CD4-positive, alpha-beta T cell treated with Interferon alpha-2 for 1 hour (primary cell): Measurements from ENCODE around the gene CMTM1.
A peak's percentile ranks its signal among the peaks of the same experiment; 100 is the strongest.

Experiments
- DNase-seq, 2 donors: peaks; one replicate each; pipeline ENCODE4 v3.0.0-alpha.2; 2020 to 2022

CMTM1 gene

GRCh38 chr16:66539623-66540469 lies 26.4 kb upstream of the CMTM1 start:
- no peak for DNase-seq

GRCh38 chr16:66541388-66542355 lies 24.6 kb upstream of the CMTM1 start:
- no peak for DNase-seq

- no peak for DNase-seq
Measured at GRCh38 chr16:66542396-66542795, 23.8 kb upstream of the CMTM1 start.

DNA sequence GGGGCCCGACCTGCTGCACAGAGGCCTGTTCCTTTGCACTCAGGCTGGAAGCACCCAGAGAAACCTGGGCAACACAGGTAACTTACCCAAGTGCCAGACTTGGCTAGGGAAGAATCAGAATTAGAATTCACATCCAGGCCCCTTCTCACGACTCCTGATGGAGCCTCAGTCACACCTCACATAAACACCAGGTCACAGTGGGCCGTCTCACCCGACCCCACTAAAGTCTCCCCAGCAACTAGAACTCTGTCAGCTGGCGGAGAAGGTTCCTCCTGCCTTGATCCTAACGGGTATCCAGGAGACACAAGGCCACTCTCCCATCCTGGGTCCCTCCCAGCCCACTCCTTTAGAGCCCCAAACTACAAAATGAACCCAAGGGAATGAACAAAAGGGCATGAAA lies 22.7 kb upstream of the CMTM1 start:
- DNase-seq = no peak

DNA sequence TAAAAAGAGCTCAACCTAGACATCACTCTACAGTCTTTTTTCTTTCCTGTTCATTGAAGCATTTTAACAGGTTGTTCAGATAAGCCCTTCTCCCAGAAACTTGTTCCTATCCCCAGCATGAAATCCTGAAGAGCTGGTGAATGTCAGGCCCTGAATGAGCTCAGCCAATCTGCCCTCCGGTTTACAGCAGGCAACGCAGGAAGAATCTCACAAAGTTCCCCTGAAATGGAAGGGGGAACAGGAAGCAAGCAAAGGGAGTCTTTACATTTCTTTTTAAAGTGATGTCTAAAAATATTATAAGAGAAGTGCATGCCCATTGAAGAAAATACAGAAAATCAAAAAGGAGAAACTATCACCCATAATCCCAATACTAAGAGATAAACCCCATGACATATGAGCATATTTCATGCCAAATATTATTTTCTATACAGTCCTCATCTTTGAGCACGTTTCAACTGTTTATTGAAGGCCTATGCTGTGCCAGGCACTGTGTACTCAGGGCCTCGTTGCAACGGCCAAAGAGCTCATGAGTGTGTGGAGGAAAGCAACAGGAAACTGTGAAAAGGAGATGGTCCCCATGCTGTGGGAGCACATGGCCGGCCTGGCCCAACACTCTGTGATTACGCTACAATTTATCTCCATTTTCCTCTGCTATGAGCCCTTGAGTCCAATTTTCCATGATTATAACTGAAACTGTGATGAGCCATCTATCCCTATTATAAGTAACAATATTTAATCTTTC lies 22.1 kb upstream of the CMTM1 start:
- DNase-seq = no peak

DNA sequence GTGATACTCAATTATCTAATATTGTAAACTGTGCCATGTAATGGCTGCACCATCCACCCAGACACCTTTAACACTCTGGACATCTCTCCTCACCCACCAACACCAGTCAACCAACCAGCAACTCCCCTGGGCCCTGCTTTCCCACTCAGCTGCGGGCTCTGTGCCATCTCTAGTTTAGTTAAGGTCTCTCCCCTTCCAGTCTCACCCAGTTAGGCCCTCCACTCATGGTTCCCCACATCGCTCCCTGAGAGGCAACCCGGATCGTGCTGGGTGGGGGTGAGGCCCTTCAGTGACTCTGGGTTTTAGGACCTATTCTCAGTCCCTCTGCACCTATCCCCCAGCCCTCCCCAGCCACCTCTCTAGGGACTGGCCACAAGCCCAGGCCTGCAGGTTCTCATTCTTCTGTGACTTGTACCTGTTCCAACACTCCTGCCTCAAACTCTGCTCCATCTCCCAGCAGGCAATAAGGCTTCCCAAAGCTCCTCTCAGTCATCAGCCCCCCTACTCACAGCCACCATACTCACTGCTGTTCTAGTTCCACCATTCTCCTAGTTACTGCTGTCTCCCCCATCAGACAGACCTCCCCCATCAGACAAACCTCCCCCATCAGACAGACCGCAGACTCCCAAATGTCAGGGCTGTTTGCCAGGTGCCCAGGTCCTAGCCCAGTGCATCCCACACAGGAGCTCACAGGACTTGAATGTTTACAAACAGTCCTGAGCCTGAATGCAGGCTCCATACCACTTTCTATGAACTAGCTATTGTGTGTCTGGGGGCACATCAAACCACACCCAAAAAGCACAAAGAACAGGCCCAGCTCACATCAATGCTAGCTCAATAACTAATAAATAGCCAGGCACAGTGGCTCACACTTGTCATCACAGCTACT lies 18.9 kb upstream of the CMTM1 start:
- no peak for DNase-seq

- DNase-seq = no peak
Measured at GRCh38 chr16:66548068-66548467, 18.2 kb upstream of the CMTM1 start.

GRCh38 chr16:66548868-66549267 lies 17.4 kb upstream of the CMTM1 start:
- DNase-seq = no peak

- peak; percentile 26 to 54 for DNase-seq
Measured at GRCh38 chr16:66549284-66550131, 16.7 kb upstream of the CMTM1 start, which contains the start of gene TK2. Gene TK2 (minus strand): TSS chr16:66550122. CDS start chr16:66550061, 61 bp downstream.

DNA sequence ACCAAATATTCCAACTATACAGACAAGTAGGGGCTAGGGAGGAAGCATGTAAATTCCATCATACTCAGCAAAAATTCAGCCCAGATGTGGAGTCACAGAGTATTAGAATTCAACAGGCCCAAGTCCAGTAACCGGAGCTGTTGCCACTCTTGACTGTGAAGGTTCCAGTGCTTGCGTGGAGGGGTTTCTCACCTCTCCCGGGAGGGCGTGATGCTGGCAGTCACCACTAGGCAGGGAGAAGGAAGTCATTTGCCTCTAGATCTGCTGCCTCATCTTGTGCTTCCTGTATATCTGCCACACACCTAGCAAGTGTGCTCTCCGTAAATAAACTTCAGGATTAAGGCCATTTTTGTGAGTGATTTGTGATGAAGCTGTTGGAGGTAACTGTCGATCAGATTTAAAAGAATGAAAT lies 14.9 kb upstream of the CMTM1 start:
- DNase-seq = peak; percentile 62 to 71

DNA sequence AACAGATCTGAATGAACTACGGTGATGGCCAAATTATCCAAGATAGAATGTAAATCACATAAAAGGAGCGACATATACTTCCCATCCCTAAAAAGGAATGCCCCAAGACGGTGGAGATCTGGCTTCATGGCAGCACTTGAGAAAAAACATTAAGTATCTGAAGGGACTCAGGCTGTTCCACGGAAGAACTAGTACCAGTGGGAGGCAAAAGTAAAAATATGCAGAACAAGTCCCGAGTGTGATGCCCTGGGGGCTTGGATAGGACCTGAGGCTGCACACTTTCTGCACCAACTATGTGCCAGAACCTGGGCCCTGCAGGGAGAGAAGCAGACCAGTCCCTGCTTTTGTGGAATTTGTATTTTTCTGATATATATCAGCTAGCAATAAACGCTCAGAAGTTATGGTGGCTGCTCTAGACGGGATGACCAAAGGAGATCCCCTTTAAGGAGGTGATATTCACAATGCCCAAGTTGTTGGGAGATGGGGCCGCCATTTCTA lies 14.4 kb upstream of the CMTM1 start:
- DNase-seq = no peak

- peak; percentile 93 to 95 for DNase-seq
Measured at GRCh38 chr16:66552286-66553177, 13.7 kb upstream of the CMTM1 start, which contains the start of gene CKLF. Gene CKLF (plus strand): TSS chr16:66552576. CDS start chr16:66552716, 140 bp downstream.

GRCh38 chr16:66553223-66553622 lies 13.0 kb upstream of the CMTM1 start:
- DNase-seq = peak; percentile 7 to 48

GRCh38 chr16:66554021-66554420 lies 12.2 kb upstream of the CMTM1 start:
- DNase-seq = no peak

DNA sequence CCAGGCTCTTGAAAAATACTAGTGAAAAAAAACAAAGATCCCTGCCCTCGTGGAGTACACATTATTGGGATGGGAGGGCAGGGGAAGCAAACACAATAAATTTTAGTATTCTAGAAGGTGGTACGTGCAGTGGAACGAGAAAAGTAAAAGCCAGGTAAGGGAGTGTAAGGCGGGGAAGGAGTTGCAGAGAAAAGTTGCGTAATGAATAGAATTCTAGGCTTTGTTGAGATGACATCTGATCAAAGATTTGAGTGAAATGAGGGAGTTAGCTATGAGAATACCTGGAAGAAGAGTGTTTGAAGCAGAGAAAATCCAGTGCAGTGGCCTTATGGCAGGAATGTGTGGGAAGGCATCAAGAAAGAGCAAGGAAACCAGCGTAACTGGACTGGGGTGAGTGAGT lies 11.7 kb upstream of the CMTM1 start:
- no peak for DNase-seq

GRCh38 chr16:66560107-66560506 lies 6.1 kb upstream of the CMTM1 start:
- no peak for DNase-seq

- peak in 1 of 2 donors; percentile 17 for DNase-seq
Measured at GRCh38 chr16:66561381-66562080, 4.7 kb upstream of the CMTM1 start.

DNA sequence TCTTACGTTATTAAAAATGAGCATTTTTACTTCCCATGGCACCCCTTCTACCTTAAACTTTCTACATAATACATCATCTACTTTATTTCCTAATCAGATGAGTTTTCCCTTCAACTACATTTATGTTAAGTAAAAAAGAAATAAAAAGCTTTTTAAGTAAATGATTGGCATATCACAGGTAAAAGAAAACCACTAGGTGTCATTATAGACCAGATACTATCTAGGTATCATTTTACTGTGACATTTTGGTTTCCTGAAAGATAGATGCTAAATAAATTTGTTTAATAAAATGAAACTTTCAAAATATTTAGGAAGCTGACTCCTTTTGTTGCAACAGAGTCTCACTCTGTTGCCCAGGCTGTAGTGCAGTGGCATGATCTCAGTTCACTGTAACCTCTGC lies 3.8 kb upstream of the CMTM1 start:
- peak in 1 of 2 donors; percentile 48 for DNase-seq

DNA sequence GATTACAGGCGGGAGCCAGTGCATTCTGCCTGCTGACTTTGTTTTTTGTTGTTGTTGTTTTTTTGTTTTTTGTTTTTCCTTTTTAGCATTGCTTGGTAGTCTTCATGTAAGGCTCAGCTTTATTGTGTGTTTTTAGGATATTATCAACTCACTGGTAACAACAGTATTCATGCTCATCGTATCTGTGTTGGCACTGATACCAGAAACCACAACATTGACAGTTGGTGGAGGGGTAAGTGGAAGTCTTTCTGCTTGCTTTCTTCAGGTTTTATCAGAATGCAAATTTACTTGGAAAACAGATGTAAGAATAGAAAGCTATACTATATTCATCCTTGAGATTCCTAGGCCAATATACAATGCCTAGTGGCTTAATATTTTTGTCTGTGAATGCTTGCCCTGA lies 3.3 kb upstream of the CMTM1 start:
- no peak for DNase-seq
